HuH-7.5 (cell line): ENCODE measurements around the gene GPC5.

Experiments
- DNase-seq: peaks from one replicate; pipeline ENCODE4 v3.0.0; 2011; ENCODE audit warnings: low spot score

GPC5 gene

GRCh38 chr13:92175330-92175729 is 776.9 kb downstream of the GPC5 start:
- peak; percentile 3 for DNase-seq

GRCh38 chr13:92177966-92178365 is 779.5 kb downstream of the GPC5 start:
- DNase-seq = no peak

- no peak for DNase-seq
Measured at GRCh38 chr13:92179223-92179622, 780.8 kb downstream of the GPC5 start.

- DNase-seq = peak; percentile 8
Measured at GRCh38 chr13:92187378-92187989, 789.1 kb downstream of the GPC5 start.

- DNase-seq = no peak
Measured at GRCh38 chr13:92188574-92188973, 790.2 kb downstream of the GPC5 start.

GRCh38 chr13:92196591-92197256 is 798.3 kb downstream of the GPC5 start:
- no peak for DNase-seq

- DNase-seq = no peak
Measured at GRCh38 chr13:92197669-92198068, 799.2 kb downstream of the GPC5 start.

GRCh38 chr13:92218615-92219014 is 820.2 kb downstream of the GPC5 start:
- no peak for DNase-seq

GRCh38 chr13:92221916-92222315 is 823.5 kb downstream of the GPC5 start:
- DNase-seq = no peak

- DNase-seq = no peak
Measured at GRCh38 chr13:92224052-92224821, 825.8 kb downstream of the GPC5 start.

- DNase-seq = no peak
Measured at GRCh38 chr13:92224825-92225224, 826.4 kb downstream of the GPC5 start.

- no peak for DNase-seq
Measured at GRCh38 chr13:92225861-92226260, 827.4 kb downstream of the GPC5 start.

GRCh38 chr13:92232871-92233270 is 834.5 kb downstream of the GPC5 start:
- DNase-seq = no peak

GRCh38 chr13:92251671-92252210 is 853.3 kb downstream of the GPC5 start:
- no peak for DNase-seq

- DNase-seq = no peak
Measured at GRCh38 chr13:92255526-92255925, 857.1 kb downstream of the GPC5 start.

- no peak for DNase-seq
Measured at GRCh38 chr13:92256211-92256610, 857.8 kb downstream of the GPC5 start.

- DNase-seq = no peak
Measured at GRCh38 chr13:92259046-92259445, 860.6 kb downstream of the GPC5 start.

GRCh38 chr13:92259523-92259922 is 861.1 kb downstream of the GPC5 start:
- no peak for DNase-seq

GRCh38 chr13:92260363-92260762 is 861.9 kb downstream of the GPC5 start:
- no peak for DNase-seq

- no peak for DNase-seq
Measured at GRCh38 chr13:92262100-92262788, 863.8 kb downstream of the GPC5 start.

- DNase-seq = no peak
Measured at GRCh38 chr13:92265408-92265807, 867.0 kb downstream of the GPC5 start.

GRCh38 chr13:92270990-92271389 is 872.6 kb downstream of the GPC5 start:
- no peak for DNase-seq
